Measurements from ENCODE around the gene RNPC3. TPM values are rescaled to one million over a fixed set of nuclear protein-coding genes. Genes with fewer than 3 reads are reported as not detected.

The RNPC3 gene
- total RNA-seq, 1 experiment from 2014 or later: 12.2 TPM

GRCh38 chr1:103529746-103530145 lies 4.2 kb downstream of the RNPC3 start:
- no peak overlapping the region for H3K27ac Mint-ChIP-seq
- DNase-seq: no peak
- H3T11ph ChIP-seq (ENCODE audit: low read length): no peak overlapping the region

More at GRCh38 chr1:103529746-103530145, 4.2 kb downstream of the RNPC3 start:
- no peak overlapping the region for H4K8ac ChIP-seq (replicated peaks; ENCODE audit: insufficient read length, low read depth, low read length)
- H3K23ac ChIP-seq (ENCODE audit: insufficient read length, low read depth, low read length): no peak overlapping the region
- peaks cover 2% of the 10 kb centered on the region; the same call in 1 of the 2 replicates for H3K79me2 ChIP-seq (ENCODE audit: insufficient read depth, low read length)
- no peaks in the 10 kb centered on the region for H3K27me3 ChIP-seq (ENCODE audit: insufficient read depth, low read length)
- no peak overlapping the region for H3K27ac ChIP-seq (ENCODE audit: insufficient read length, low read depth, low read length)
- H2BK5ac ChIP-seq (ENCODE audit: insufficient read length, low read length): no peak overlapping the region
- H3K9me3 Mint-ChIP-seq: peaks cover 0 to 5% of the 10 kb centered on the region in 2 experiments; a peak in 2 of 5 replicates
- no peak overlapping the region for H3K9ac ChIP-seq (ENCODE audit: extremely low read depth, insufficient read length, low read length)
- H3K4me1 ChIP-seq (ENCODE audit: insufficient read depth, low read length): no peaks in the 10 kb centered on the region
- H3K4me2 ChIP-seq (ENCODE audit: insufficient read depth, insufficient read length, low read length): no peak overlapping the region
- H3K4ac ChIP-seq (ENCODE audit: low read depth, low read length): no peak overlapping the region
- H3K9me3 ChIP-seq (ENCODE audit: control insufficient read depth, low read depth, low read length): no peaks in the 10 kb centered on the region
- H4K20me1 ChIP-seq (ENCODE audit: control insufficient read depth, insufficient read depth, insufficient read length): no peaks in the 10 kb centered on the region
- no peak overlapping the region for H2BK12ac ChIP-seq (ENCODE audit: insufficient read length, low read depth, low read length)
- no peak overlapping the region for H4K91ac ChIP-seq (ENCODE audit: insufficient read length, low read depth, low read length)
- no peak overlapping the region for H3K18ac ChIP-seq (ENCODE audit: insufficient read length, low read depth, low read length)
- no peaks in the 10 kb centered on the region for H3K79me1 ChIP-seq (ENCODE audit: insufficient read depth, low read depth, low read length, poor library complexity, severe bottlenecking)
- no peak overlapping the region for H3K4me3 Mint-ChIP-seq
- WGBS (ENCODE audit: extremely low coverage, insufficient read length, low lambda C conversion rate): no CpG with 5 or more reads among the region's 8 CpGs
- no peak overlapping the region for H3K14ac ChIP-seq (ENCODE audit: insufficient read depth, low read length)
- peaks cover 10 to 13% of the 10 kb centered on the region in 2 experiments for H3K4me1 Mint-ChIP-seq
- H2BK15ac ChIP-seq (ENCODE audit: low read depth, low read length): no peak overlapping the region
- no peak overlapping the region for H2AK5ac ChIP-seq (ENCODE audit: insufficient read length, low read length)
- peaks cover 4 to 15% (median 15%) of the 10 kb centered on the region in 3 experiments; a peak in 6 of 7 replicates for H3K36me3 Mint-ChIP-seq (ENCODE audit: insufficient read depth in 1 of 3, low read depth in 3 of 3)
- no peak for TF ChIP-seq CTCF (conservative IDR thresholded peaks at IDR 0.05)
- H4K5ac ChIP-seq (ENCODE audit: insufficient read length, low read depth, low read length): no peak overlapping the region
- H3K56ac ChIP-seq (ENCODE audit: insufficient read length, low read depth, low read length): no peak overlapping the region
- H3K23me2 ChIP-seq (ENCODE audit: insufficient read length, low read depth, low read length, poor library complexity, severe bottlenecking): no peaks in the 10 kb centered on the region
- H2AFZ ChIP-seq (ENCODE audit: low read length): no peak overlapping the region
- H2BK20ac ChIP-seq (ENCODE audit: low read depth, low read length, poor library complexity, severe bottlenecking): no peak overlapping the region
- H2BK120ac ChIP-seq (ENCODE audit: low read depth, low read length, poor library complexity, severe bottlenecking): no peak overlapping the region
- H3K27me3 Mint-ChIP-seq (ENCODE audit: low read depth): no peaks in the 10 kb centered on the region

All from H9 (cell line).